IMR-90 (cell line): ENCODE results near the gene C22orf42. TPM values are rescaled to one million over a fixed set of nuclear protein-coding genes. Genes with fewer than 3 reads are reported as not detected.
"Not testable (repeated sequence)": the region's sequence is repeated elsewhere in the genome, so short reads cannot be mapped to it uniquely, and the experiment has no call there.

Source experiments
- ATAC-seq: fragments of 200-7000 bp; cut with Tn5 transposase; 2 replicates; pipeline ENCODE4 v1.9.1; 2020; ENCODE audit warnings: low read depth, mild to moderate bottlenecking, moderate library complexity
- BruUV-seq: library from RNA; stranded (reverse); fragments of 400-500 nt; replicated peaks from 2 replicates; lab custom pipeline; 2021; lab: Mats Ljungman, UMichigan
- CTCF ChIA-PET: fragments of 300-600 bp; formaldehyde crosslinking; extraction: SDS; loops from one replicate; lab custom pipeline; 2021; ENCODE audit warnings: antibody characterized with exemption; lab: Yijun Ruan, JAX
- POLR2A ChIA-PET: fragments of 300-600 bp; sonication (Branson Sonifier 250); formaldehyde crosslinking; loops from one replicate; lab custom pipeline; 2022; ENCODE audit warnings: antibody characterized with exemption; ENCODE audit not compliant: unreplicated experiment; lab: Charles Lee
- DNase-seq: peaks from one replicate; pipeline ENCODE4 v3.0.0; 2013
- H2AFZ ChIP-seq: replicated peaks from 2 replicates; pipeline ENCODE3; 2013; ENCODE audit warnings: low read length, mild to moderate bottlenecking; ENCODE audit not compliant: poor library complexity
- H2AK5ac ChIP-seq: 2 replicates; pipeline ENCODE4 v1.6.1; 2013; ENCODE audit warnings: low read depth, low read length, inconsistent platforms
- H2AK9ac ChIP-seq: replicated peaks from 2 replicates; pipeline ENCODE3; 2013; ENCODE audit warnings: mild to moderate bottlenecking, low read depth, low read length, moderate library complexity; ENCODE audit not compliant: poor library complexity
- H2BK120ac ChIP-seq: 2 replicates; pipeline ENCODE4 v1.6.1; 2013; ENCODE audit warnings: low read depth, low read length, inconsistent platforms
- H2BK15ac ChIP-seq: 3 replicates; pipeline ENCODE4 v1.6.1; 2013; ENCODE audit warnings: low read depth, low read length, inconsistent platforms
- H2BK20ac ChIP-seq: 2 replicates; pipeline ENCODE4 v1.6.1; 2013; ENCODE audit warnings: low read depth, mild to moderate bottlenecking, inconsistent platforms, low read length, moderate library complexity
- H2BK5ac ChIP-seq: 2 replicates; pipeline ENCODE4 v1.6.1; 2013; ENCODE audit warnings: mild to moderate bottlenecking, low read depth, low read length, inconsistent platforms; ENCODE audit not compliant: poor library complexity, severe bottlenecking
- H3K14ac ChIP-seq: replicated peaks from 2 replicates; pipeline ENCODE4 v1.6.1; 2013; ENCODE audit warnings: low read depth, low read length, inconsistent platforms
- H3K18ac ChIP-seq: 2 replicates; pipeline ENCODE4 v1.6.1; 2013; ENCODE audit warnings: low read depth, low read length, control low read depth
- H3K23ac ChIP-seq: 2 replicates; pipeline ENCODE4 v1.6.1; 2013; ENCODE audit warnings: low read depth, low read length, inconsistent platforms
- H3K27ac ChIP-seq: 2 replicates; pipeline ENCODE4 v1.5.1; 2013; ENCODE audit warnings: mild to moderate bottlenecking, control low read depth, low read length; ENCODE audit not compliant: insufficient read depth
- H3K27me3 ChIP-seq: 2 replicates; pipeline ENCODE4 v1.6.1; 2013; ENCODE audit warnings: low read length; ENCODE audit not compliant: control insufficient read depth, insufficient read depth
- H3K36me3 ChIP-seq: 2 replicates; pipeline ENCODE4 v1.6.1; 2013; ENCODE audit warnings: low read length, mixed read lengths; ENCODE audit not compliant: control insufficient read depth, insufficient read depth
- H3K4ac ChIP-seq: 2 replicates; pipeline ENCODE4 v1.6.1; 2013; ENCODE audit warnings: low read depth, low read length, inconsistent platforms
- H3K4me1 ChIP-seq: 2 replicates; pipeline ENCODE4 v1.6.1; 2013; ENCODE audit warnings: low read length, mixed read lengths; ENCODE audit not compliant: control insufficient read depth, insufficient read depth
- H3K4me2 ChIP-seq: 2 replicates; pipeline ENCODE4 v1.6.1; 2013; ENCODE audit warnings: low read depth, mild to moderate bottlenecking, control low read depth, low read length, moderate library complexity
- H3K4me3 ChIP-seq: 2 replicates; pipeline ENCODE4 v1.5.1; 2013; ENCODE audit warnings: low read depth, mild to moderate bottlenecking, control low read depth, low read length, moderate library complexity; ENCODE audit not compliant: insufficient read depth
- H3K56ac ChIP-seq: 2 replicates; pipeline ENCODE4 v1.6.1; 2013; ENCODE audit warnings: low read length, inconsistent platforms; ENCODE audit not compliant: insufficient read depth; ENCODE audit errors: extremely low read depth
- H3K79me1 ChIP-seq, 2 experiments: 2 replicates each; pipeline ENCODE4 v1.6.1; 2013; ENCODE audit warnings: low read length in 2 of 2, inconsistent platforms in 1 of 2, low read depth in 1 of 2
- H3K9ac ChIP-seq: 2 replicates; pipeline ENCODE4 v1.6.1; 2013; ENCODE audit warnings: low read depth, low read length, control low read depth
- H3K9me1 ChIP-seq: 2 replicates; pipeline ENCODE4 v1.6.1; 2013; ENCODE audit warnings: low read length, inconsistent platforms; ENCODE audit not compliant: insufficient read depth
- H3K9me3 ChIP-seq: 2 replicates; pipeline ENCODE4 v1.6.1; 2013; ENCODE audit warnings: low read length; ENCODE audit not compliant: control insufficient read depth, insufficient read depth
- H4K20me1 ChIP-seq: 2 replicates; pipeline ENCODE4 v1.6.1; 2013; ENCODE audit warnings: low read length, inconsistent platforms; ENCODE audit not compliant: insufficient read depth
- H4K5ac ChIP-seq: 2 replicates; pipeline ENCODE4 v1.6.1; 2013; ENCODE audit warnings: mild to moderate bottlenecking, low read depth, low read length, control low read depth
- H4K8ac ChIP-seq, 2 experiments: 2 replicates each; pipeline ENCODE4 v1.6.1; 2013; ENCODE audit warnings: low read depth in 2 of 2, low read length in 2 of 2, control low read depth in 1 of 2, inconsistent platforms in 1 of 2
- H4K91ac ChIP-seq: 2 replicates; pipeline ENCODE4 v1.6.1; 2013; ENCODE audit warnings: low read depth, low read length, inconsistent platforms; ENCODE audit not compliant: insufficient read depth
- WGBS, 2 experiments: methylation state at CpG; one replicate each; pipeline versions ENCODE4 v1.1.5 to v1.1.7; 2013; ENCODE audit warnings: missing lambda C conversion rate in 2 of 2; ENCODE audit not compliant: insufficient read length in 1 of 2; ENCODE audit errors: extremely low coverage in 2 of 2; 5-methylcytosine and 5-hydroxymethylcytosine counted together
- dilution Hi-C: fragments of 300-500 bp; cut with HindIII; formaldehyde crosslinking; loops from one replicate; pipeline ENCODE4 v1.14.3; 2018; ENCODE audit warnings: low sequenced_read_pairs; ENCODE audit not compliant: unreplicated experiment
- in situ Hi-C: fragments of 300-500 bp; cut with MboI; formaldehyde crosslinking; loops from 3 replicates; pipeline ENCODE4 v1.14.3; 2019; ENCODE audit warnings: low sequenced_read_pairs, inconsistent platforms, mixed read lengths
- intact Hi-C: fragments of 100-400 bp; cut with micrococcal nuclease; formaldehyde crosslinking; loops from 2 replicates; pipeline ENCODE4 v1.10.0; 2022
- polyA plus RNA-seq, 3 experiments: library from polyadenylated mRNA; depleted of rRNA; stranded (reverse); fragments of >200 nt; gene quantifications; 2 replicates each; pipeline ENCODE4 v1.2.3, GENCODE V29; 2012; ENCODE audit warnings: low replicate concordance in 1 of 3
- total RNA-seq: library from RNA; depleted of rRNA; stranded (reverse); fragments of >200 nt; gene quantifications from 2 replicates; pipeline ENCODE4 v1.2.3, GENCODE V29; 2012

C22orf42 gene
- total and polyA plus RNA-seq, 2 of the 4 experiments (the other 2 are of a cell fraction), result not detected

DNA sequence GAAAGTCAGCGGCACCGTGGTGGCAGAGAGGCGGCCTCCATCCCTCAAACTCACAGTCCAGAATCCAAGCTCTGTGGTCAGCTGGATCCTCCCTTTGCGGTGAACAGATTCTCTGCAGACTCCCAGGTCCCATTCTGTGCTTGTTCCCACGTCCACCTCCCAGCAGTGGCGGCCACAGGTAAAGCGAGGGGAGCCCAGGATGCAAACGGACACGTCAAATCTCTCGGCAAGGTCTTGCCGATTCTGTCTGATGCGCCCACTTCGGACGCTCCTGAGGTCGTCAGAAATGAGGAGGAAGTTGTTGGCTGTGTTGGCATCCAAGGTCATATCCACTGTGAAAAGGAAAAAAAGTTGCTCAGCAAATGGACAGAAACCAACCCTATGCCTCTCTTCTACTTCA lies 31.9 kb upstream of the C22orf42 start:
- H3K56ac ChIP-seq, BruUV-seq, H3K4me2 ChIP-seq, H3K23ac ChIP-seq, H3K9me1 ChIP-seq, dilution Hi-C loops, POLR2A ChIA-PET, H3K79me1 ChIP-seq, intact Hi-C loops, H3K18ac ChIP-seq, ATAC-seq, H2BK5ac ChIP-seq, H2AK9ac ChIP-seq, DNase-seq, H3K9me3 ChIP-seq, in situ Hi-C loops, H4K8ac ChIP-seq, H3K27ac ChIP-seq, H4K5ac ChIP-seq, H3K4ac ChIP-seq, H3K4me1 ChIP-seq, H2BK120ac ChIP-seq, H4K91ac ChIP-seq, H3K9ac ChIP-seq, H2BK20ac ChIP-seq, H2AK5ac ChIP-seq, H3K27me3 ChIP-seq, H2AFZ ChIP-seq, H2BK15ac ChIP-seq, H3K4me3 ChIP-seq, H4K20me1 ChIP-seq, H3K14ac ChIP-seq, CTCF ChIA-PET, H3K36me3 ChIP-seq: not testable (repeated sequence)
- WGBS, 2 experiments, result 80% methylated on average over 4 of the region's 15 CpGs; no CpG with 5 or more reads in 1 of the 2 experiments
